Panc1 (cell line): ENCODE measurements around the gene TRANK1.

Experiments used
- POLR2AphosphoS5 ChIP-seq: IDR thresholded peaks from 2 replicates; pipeline ENCODE4 v1.6.1; 2012; ENCODE audit warnings: mild to moderate bottlenecking, low read depth, low read length, moderate library complexity
- TF ChIP-seq, protein P1 (sequence below): fragments of 450-650 bp; IDR thresholded peaks from 2 replicates; pipeline ENCODE4 v1.5.1; 2017; ENCODE audit warnings: mild to moderate bottlenecking

DNA sequence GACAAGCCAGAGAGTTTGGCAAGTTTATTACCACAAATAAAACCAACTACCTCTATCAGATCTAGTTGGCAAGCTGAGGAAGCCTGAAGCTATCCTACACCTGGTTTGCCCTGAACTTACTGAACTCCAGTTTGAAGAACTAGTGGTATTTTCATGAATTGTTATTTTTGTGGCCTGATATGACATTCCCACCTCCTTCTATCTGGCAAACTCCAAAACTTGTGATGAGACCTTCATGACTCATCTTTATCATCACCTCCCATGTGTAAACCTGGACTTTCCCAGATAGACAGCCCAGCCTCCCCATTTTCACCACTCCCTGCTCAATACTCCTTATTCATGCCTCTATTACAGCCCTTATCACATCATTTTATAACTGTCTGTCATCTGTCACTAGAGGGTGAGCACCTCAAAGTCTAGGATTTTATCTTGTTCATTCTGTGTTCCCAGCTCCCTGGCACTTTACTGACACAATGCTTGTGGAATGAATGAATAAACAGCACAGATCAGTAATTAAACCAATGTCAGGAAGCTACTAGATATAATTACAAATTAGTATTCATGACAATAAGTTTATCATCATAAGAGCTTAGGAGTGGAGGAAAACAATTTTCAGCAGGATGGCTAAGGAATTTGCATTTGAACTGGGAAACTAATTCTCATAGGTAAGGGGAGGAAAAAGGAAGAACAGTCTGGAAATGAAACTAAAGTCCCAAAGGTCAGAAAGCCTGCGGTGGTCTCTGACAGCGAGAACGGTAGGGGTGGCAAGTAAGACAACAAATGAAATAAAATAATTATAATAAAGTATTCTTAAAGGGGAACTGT, 13.2 kb upstream of the TRANK1 start:
- TF ChIP-seq, protein P1, sequence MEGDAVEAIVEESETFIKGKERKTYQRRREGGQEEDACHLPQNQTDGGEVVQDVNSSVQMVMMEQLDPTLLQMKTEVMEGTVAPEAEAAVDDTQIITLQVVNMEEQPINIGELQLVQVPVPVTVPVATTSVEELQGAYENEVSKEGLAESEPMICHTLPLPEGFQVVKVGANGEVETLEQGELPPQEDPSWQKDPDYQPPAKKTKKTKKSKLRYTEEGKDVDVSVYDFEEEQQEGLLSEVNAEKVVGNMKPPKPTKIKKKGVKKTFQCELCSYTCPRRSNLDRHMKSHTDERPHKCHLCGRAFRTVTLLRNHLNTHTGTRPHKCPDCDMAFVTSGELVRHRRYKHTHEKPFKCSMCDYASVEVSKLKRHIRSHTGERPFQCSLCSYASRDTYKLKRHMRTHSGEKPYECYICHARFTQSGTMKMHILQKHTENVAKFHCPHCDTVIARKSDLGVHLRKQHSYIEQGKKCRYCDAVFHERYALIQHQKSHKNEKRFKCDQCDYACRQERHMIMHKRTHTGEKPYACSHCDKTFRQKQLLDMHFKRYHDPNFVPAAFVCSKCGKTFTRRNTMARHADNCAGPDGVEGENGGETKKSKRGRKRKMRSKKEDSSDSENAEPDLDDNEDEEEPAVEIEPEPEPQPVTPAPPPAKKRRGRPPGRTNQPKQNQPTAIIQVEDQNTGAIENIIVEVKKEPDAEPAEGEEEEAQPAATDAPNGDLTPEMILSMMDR = no peak
- no peak for TF ChIP-seq POLR2AphosphoS5
